Measurements from ENCODE around the gene HOXB7.

DNA sequence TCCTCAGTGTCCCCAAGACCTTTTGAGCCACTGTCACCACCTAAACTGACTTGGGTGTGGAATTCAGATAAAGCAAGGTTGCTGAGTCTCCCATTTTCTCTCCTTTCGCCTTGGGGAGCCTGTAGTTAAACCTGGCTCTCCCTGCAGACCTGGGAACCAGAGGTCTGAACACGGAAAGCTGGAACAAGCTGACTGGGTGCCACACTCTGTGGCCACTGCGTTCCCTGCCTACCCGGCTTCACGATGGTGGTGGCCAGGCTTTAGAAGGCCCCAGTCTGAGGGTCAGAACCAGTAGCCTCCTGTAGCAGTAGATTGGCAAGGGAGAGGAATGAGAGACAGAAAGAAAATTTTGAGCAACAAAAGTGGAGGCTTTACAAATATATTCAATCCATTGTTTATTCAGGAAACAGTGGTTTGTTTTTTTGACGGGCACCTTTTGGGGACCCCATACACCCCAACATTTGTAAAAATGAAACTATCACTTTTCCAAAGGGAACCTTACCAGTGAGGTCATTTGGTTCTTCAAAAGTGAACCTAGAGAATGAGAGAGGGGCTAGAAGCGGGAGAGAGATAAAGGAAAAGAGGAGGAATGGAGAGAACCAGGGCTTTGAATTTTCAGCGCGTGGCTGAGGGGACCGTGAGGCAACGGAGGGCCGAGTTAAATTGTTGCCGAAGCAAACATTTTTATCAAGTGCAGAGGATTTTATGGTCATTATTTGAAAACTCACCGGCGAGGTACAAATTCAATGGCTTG, 6.1 kb upstream of the HOXB7 start:
- TF ChIP-seq, protein P1, sequence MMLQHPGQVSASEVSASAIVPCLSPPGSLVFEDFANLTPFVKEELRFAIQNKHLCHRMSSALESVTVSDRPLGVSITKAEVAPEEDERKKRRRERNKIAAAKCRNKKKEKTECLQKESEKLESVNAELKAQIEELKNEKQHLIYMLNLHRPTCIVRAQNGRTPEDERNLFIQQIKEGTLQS (IDR thresholded peaks at IDR 0.05) = no peak
- TF ChIP-seq, protein P2, sequence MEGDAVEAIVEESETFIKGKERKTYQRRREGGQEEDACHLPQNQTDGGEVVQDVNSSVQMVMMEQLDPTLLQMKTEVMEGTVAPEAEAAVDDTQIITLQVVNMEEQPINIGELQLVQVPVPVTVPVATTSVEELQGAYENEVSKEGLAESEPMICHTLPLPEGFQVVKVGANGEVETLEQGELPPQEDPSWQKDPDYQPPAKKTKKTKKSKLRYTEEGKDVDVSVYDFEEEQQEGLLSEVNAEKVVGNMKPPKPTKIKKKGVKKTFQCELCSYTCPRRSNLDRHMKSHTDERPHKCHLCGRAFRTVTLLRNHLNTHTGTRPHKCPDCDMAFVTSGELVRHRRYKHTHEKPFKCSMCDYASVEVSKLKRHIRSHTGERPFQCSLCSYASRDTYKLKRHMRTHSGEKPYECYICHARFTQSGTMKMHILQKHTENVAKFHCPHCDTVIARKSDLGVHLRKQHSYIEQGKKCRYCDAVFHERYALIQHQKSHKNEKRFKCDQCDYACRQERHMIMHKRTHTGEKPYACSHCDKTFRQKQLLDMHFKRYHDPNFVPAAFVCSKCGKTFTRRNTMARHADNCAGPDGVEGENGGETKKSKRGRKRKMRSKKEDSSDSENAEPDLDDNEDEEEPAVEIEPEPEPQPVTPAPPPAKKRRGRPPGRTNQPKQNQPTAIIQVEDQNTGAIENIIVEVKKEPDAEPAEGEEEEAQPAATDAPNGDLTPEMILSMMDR (IDR thresholded peaks at IDR 0.05; ENCODE audit: low read depth, low read length, missing input control) = no peak

Data from liver (tissue), 3 donors.